ENCODE measurements around the gene DAAM1. TPM values are rescaled to one million over a fixed set of nuclear protein-coding genes. Genes with fewer than 3 reads are reported as not detected.

Gene DAAM1
- total and polyA plus RNA-seq, 2 donors (not counting 1 experiment from before 2014, with no cell fraction given): 11.2 to 34.3 TPM

GRCh38 chr14:59344016-59344415 lies 155.5 kb downstream of the DAAM1 start:
- H3K27me3 Mint-ChIP-seq: no peaks in the 10 kb centered on the region
- CTCF ChIA-PET: interaction anchor here (1.7 kb wide), 1 partner anchor 14 kb away, joined by 4 read pairs; no protein-coding TSS in a partner anchor
- H3K4me3 Mint-ChIP-seq: no peak overlapping the region
- H3K27ac Mint-ChIP-seq: no peak overlapping the region
- Histone ChIP-seq H3K9me3 (ENCODE audit: control extremely low read depth in 1 of 3, control insufficient read depth in 2 of 3, insufficient read depth in 1 of 3, low read length in 2 of 3) (no peaks in the 10 kb centered on the region), H3K4me2 (replicated peaks; ENCODE audit: low read depth, low read length, poor library complexity, severe bottlenecking) (no peak overlapping the region), H3K27ac (ENCODE audit: low read length in 2 of 2) (no peak overlapping the region), H3K4me1 (ENCODE audit: control insufficient read depth in 2 of 2, insufficient read depth in 2 of 2, low read length in 2 of 2) (peaks cover 0 to 3% of the 10 kb centered on the region in 2 donors), H4K20me1 (ENCODE audit: control insufficient read depth, insufficient read depth, low read length, poor library complexity, severe bottlenecking) (no peaks in the 10 kb centered on the region), H3K9ac (ENCODE audit: low read length) (no peak overlapping the region), H3K36me3 (replicated peaks in 1 of 2; ENCODE audit: control extremely low read depth in 1 of 2, control insufficient read depth in 1 of 2, extremely low read depth in 1 of 2, insufficient read depth in 2 of 2, low read length in 1 of 2) (peaks cover 0 to 20% of the 10 kb centered on the region in 2 experiments), H2AFZ (ENCODE audit: insufficient read depth, low read depth, low read length, poor library complexity, severe bottlenecking) (no peak overlapping the region), H3K4me3 (ENCODE audit: control extremely low read depth in 1 of 5, extremely low read depth in 1 of 5, insufficient read depth in 1 of 5, low read depth in 2 of 5, low read length in 4 of 5) (no peak overlapping the region), H3K27me3 (replicated peaks in 1 of 4; ENCODE audit: control extremely low read depth in 1 of 4, control insufficient read depth in 3 of 4, insufficient read depth in 4 of 4, low read length in 3 of 4) (no peaks in the 10 kb centered on the region), H3K79me2 (ENCODE audit: control insufficient read depth, insufficient read depth, low read length) (no peaks in the 10 kb centered on the region)
- peaks cover 9% of the 10 kb centered on the region for H3K4me1 Mint-ChIP-seq
- intact Hi-C loops (cut with micrococcal nuclease): no loop called here
- POLR2A ChIA-PET: no interaction called here
- no peaks in the 10 kb centered on the region for H3K9me3 Mint-ChIP-seq (ENCODE audit: insufficient read depth)
- TF ChIP-seq EZH2 (IDR thresholded peaks at IDR 0.05; ENCODE audit: borderline replicate concordance, insufficient read depth, low read depth, low read length, poor library complexity, severe bottlenecking): no peak
- TF ChIP-seq CTCF (IDR thresholded peaks at IDR 0.05): no peak
- ATAC-seq (ENCODE audit: low read depth) (no peak), DNase-seq (no peak)
- WGBS (ENCODE audit: insufficient coverage): no CpG with 5 or more reads among the region's 4 CpGs

GRCh38 chr14:59344691-59345455 lies 156.4 kb downstream of the DAAM1 start:
- Histone ChIP-seq H3K4me3 (ENCODE audit: control extremely low read depth in 1 of 5, extremely low read depth in 1 of 5, insufficient read depth in 1 of 5, low read depth in 2 of 5, low read length in 4 of 5) (no peak overlapping the region), H3K27me3 (replicated peaks in 1 of 4; ENCODE audit: control extremely low read depth in 1 of 4, control insufficient read depth in 3 of 4, insufficient read depth in 4 of 4, low read length in 3 of 4) (no peaks in the 10 kb centered on the region), H2AFZ (ENCODE audit: insufficient read depth, low read depth, low read length, poor library complexity, severe bottlenecking) (no peak overlapping the region), H3K36me3 (replicated peaks in 1 of 2; ENCODE audit: control extremely low read depth in 1 of 2, control insufficient read depth in 1 of 2, extremely low read depth in 1 of 2, insufficient read depth in 2 of 2, low read length in 1 of 2) (peaks cover 0 to 24% of the 10 kb centered on the region in 2 experiments), H3K79me2 (ENCODE audit: control insufficient read depth, insufficient read depth, low read length) (no peaks in the 10 kb centered on the region), H3K9me3 (ENCODE audit: control extremely low read depth in 1 of 3, control insufficient read depth in 2 of 3, insufficient read depth in 1 of 3, low read length in 2 of 3) (no peaks in the 10 kb centered on the region), H3K27ac (ENCODE audit: low read length in 2 of 2) (no peak overlapping the region), H3K9ac (ENCODE audit: low read length) (no peak overlapping the region), H3K4me1 (ENCODE audit: control insufficient read depth in 2 of 2, insufficient read depth in 2 of 2, low read length in 2 of 2) (peaks cover 0 to 3% of the 10 kb centered on the region in 2 donors), H4K20me1 (ENCODE audit: control insufficient read depth, insufficient read depth, low read length, poor library complexity, severe bottlenecking) (no peaks in the 10 kb centered on the region), H3K4me2 (replicated peaks; ENCODE audit: low read depth, low read length, poor library complexity, severe bottlenecking) (no peak overlapping the region)
- 99% methylated on average over 6 of the region's 10 CpGs for WGBS (ENCODE audit: insufficient coverage)
- ChIA-PET CTCF (interaction anchor here (1.7 kb wide), 1 partner anchor 15 kb away, joined by 4 read pairs; no protein-coding TSS in a partner anchor), POLR2A (no interaction called here)
- no peak for DNase-seq
- Mint-ChIP-seq H3K4me1 (peaks cover 9% of the 10 kb centered on the region), H3K27ac (no peak overlapping the region), H3K4me3 (no peak overlapping the region), H3K27me3 (no peaks in the 10 kb centered on the region), H3K9me3 (ENCODE audit: insufficient read depth) (no peaks in the 10 kb centered on the region)
- TF ChIP-seq CTCF (IDR thresholded peaks at IDR 0.05): no peak
- TF ChIP-seq EZH2 (IDR thresholded peaks at IDR 0.05; ENCODE audit: borderline replicate concordance, insufficient read depth, low read depth, low read length, poor library complexity, severe bottlenecking): no peak
- intact Hi-C loops (cut with micrococcal nuclease): no loop called here
- no peak for ATAC-seq (ENCODE audit: low read depth)
